DOHH2 (cell line): Measurements from ENCODE around the gene TGFB2.
A peak's percentile ranks its signal among the peaks of the same experiment; 100 is the strongest.

Experiments used
- H3F3A ChIP-seq: fragments of 200-600 bp; sonication (generic), shearing (Covaris generic); 2 replicates; pipeline ENCODE4 v1.6.0; 2016; ENCODE audit warnings: antibody characterized with exemption, mild to moderate bottlenecking; ENCODE audit not compliant: control insufficient read depth, insufficient read depth
- H3K27ac ChIP-seq: fragments of 200-600 bp; sonication (generic); 2 replicates; pipeline ENCODE4 v1.5.1; 2014; ENCODE audit warnings: low read depth, mild to moderate bottlenecking, low read length, moderate library complexity
- H3K27me3 ChIP-seq: fragments of 200-600 bp; sonication (generic); 2 replicates; pipeline ENCODE4 v1.6.1; 2014; ENCODE audit warnings: mild to moderate bottlenecking, low read length, mixed read lengths; ENCODE audit not compliant: control insufficient read depth
- H3K36me3 ChIP-seq: fragments of 200-600 bp; sonication (generic); 2 replicates; pipeline ENCODE4 v1.6.1; 2014; ENCODE audit warnings: mild to moderate bottlenecking, low read length, moderate library complexity, mixed read lengths; ENCODE audit not compliant: control insufficient read depth
- H3K4me1 ChIP-seq: fragments of 200-600 bp; sonication (generic); 2 replicates; pipeline ENCODE4 v1.6.1; 2014; ENCODE audit warnings: mild to moderate bottlenecking, low read length, mixed read lengths; ENCODE audit not compliant: control insufficient read depth
- H3K4me2 ChIP-seq: fragments of 200-600 bp; sonication (generic); 2 replicates; pipeline ENCODE4 v1.6.0; 2014; ENCODE audit warnings: mild to moderate bottlenecking, low read length, moderate library complexity
- H3K4me3 ChIP-seq: fragments of 200-600 bp; sonication (generic); 2 replicates; pipeline ENCODE4 v1.5.1; 2014; ENCODE audit warnings: mild to moderate bottlenecking, low read length, mixed read lengths
- H3K79me2 ChIP-seq: fragments of 200-600 bp; sonication (generic); 2 replicates; pipeline ENCODE4 v1.6.1; 2014; ENCODE audit warnings: mild to moderate bottlenecking, low read length, mixed read lengths; ENCODE audit not compliant: control insufficient read depth
- H3K9me2 ChIP-seq: fragments of 200-600 bp; sonication (generic); replicated peaks from 2 replicates; pipeline ENCODE4 v1.6.1; 2014; ENCODE audit warnings: mild to moderate bottlenecking, low read length, mixed read lengths; ENCODE audit not compliant: control insufficient read depth
- H3K9me3 ChIP-seq: fragments of 200-600 bp; sonication (generic); 2 replicates; pipeline ENCODE4 v1.6.1; 2014; ENCODE audit warnings: antibody characterized with exemption, low read length, mixed read lengths; ENCODE audit not compliant: control insufficient read depth, insufficient read depth
- H4K20me1 ChIP-seq: fragments of 200-600 bp; sonication (generic); 2 replicates; pipeline ENCODE4 v1.6.0; 2014; ENCODE audit warnings: low read depth, mild to moderate bottlenecking, antibody characterized with exemption, low read length, moderate library complexity; ENCODE audit not compliant: control insufficient read depth, insufficient read depth
- EZH2phosphoT487 ChIP-seq: fragments of 200-600 bp; sonication (generic); IDR thresholded peaks from 2 replicates; pipeline ENCODE4 v1.6.1; 2017; ENCODE audit warnings: borderline replicate concordance, mild to moderate bottlenecking, antibody characterized with exemption, low read length, moderate library complexity, mixed read lengths
- TF ChIP-seq, protein P1 (sequence below): fragments of 200-600 bp; sonication (generic); IDR thresholded peaks from one replicate; pipeline ENCODE4 v1.5.1; 2014; ENCODE audit warnings: antibody characterized with exemption, mild to moderate bottlenecking, low read depth, low read length; ENCODE audit not compliant: poor library complexity, severe bottlenecking

TGFB2 gene

GRCh38 chr1:218344814-218345672, at the start of gene TGFB2:
TSS of gene TGFB2 (plus strand) at chr1:218345336. CDS start at chr1:218346702, 1,366 bp downstream.
- Histone ChIP-seq H3K27me3 (peaks cover 56% of the 10 kb centered on the region), H3K27ac (no peak within 1 kb of the TSS), H3K4me1 (peaks cover 33% of the 10 kb centered on the region)

GRCh38 chr1:218296162-218296561, 49.0 kb upstream of the TGFB2 start:
- peaks cover 8% of the 10 kb centered on the region; the same call in 1 of the 2 replicates for H4K20me1 ChIP-seq
- no peaks in the 10 kb centered on the region for H3K4me1 ChIP-seq
- no peak overlapping the region for H3K4me2 ChIP-seq
- no peak overlapping the region for H3K27ac ChIP-seq
- no peaks in the 10 kb centered on the region for H3K9me3 ChIP-seq
- no peak overlapping the region for H3K4me3 ChIP-seq
- 0 out of 2 replicates have a peak, but pooled peaks cover 2% of the 10 kb centered on the region for H3F3A ChIP-seq
- peaks cover 97% of the 10 kb centered on the region for H3K79me2 ChIP-seq
- TF ChIP-seq, protein P1, sequence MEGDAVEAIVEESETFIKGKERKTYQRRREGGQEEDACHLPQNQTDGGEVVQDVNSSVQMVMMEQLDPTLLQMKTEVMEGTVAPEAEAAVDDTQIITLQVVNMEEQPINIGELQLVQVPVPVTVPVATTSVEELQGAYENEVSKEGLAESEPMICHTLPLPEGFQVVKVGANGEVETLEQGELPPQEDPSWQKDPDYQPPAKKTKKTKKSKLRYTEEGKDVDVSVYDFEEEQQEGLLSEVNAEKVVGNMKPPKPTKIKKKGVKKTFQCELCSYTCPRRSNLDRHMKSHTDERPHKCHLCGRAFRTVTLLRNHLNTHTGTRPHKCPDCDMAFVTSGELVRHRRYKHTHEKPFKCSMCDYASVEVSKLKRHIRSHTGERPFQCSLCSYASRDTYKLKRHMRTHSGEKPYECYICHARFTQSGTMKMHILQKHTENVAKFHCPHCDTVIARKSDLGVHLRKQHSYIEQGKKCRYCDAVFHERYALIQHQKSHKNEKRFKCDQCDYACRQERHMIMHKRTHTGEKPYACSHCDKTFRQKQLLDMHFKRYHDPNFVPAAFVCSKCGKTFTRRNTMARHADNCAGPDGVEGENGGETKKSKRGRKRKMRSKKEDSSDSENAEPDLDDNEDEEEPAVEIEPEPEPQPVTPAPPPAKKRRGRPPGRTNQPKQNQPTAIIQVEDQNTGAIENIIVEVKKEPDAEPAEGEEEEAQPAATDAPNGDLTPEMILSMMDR: no peak
- no peak for TF ChIP-seq EZH2phosphoT487
- H3K36me3 ChIP-seq: peaks cover 28% of the 10 kb centered on the region
- no peaks in the 10 kb centered on the region for H3K27me3 ChIP-seq
- H3K9me2 ChIP-seq: no peaks in the 10 kb centered on the region

More at GRCh38 chr1:218344814-218345672, at the start of gene TGFB2:
- H3K4me3 ChIP-seq: peak within 1 kb of the TSS; percentile 76
- H3K79me2 ChIP-seq: no peaks in the 10 kb centered on the region
- TF ChIP-seq, protein P1: no peak
- TF ChIP-seq EZH2phosphoT487: no peak
- H3K4me2 ChIP-seq: peak within 1 kb of the TSS; percentile 93
- no peaks in the 10 kb centered on the region for H4K20me1 ChIP-seq
- no peaks in the 10 kb centered on the region for H3K9me2 ChIP-seq
- H3K36me3 ChIP-seq: no peaks in the 10 kb centered on the region
- 0 out of 2 replicates have a peak, but pooled peaks cover 3% of the 10 kb centered on the region for H3F3A ChIP-seq
- H3K9me3 ChIP-seq: no peaks in the 10 kb centered on the region

- Histone ChIP-seq H3K4me2 (no peak overlapping the region), H3K27me3 (no peaks in the 10 kb centered on the region), H3K4me1 (no peaks in the 10 kb centered on the region), H3K9me3 (no peaks in the 10 kb centered on the region), H3K4me3 (no peak overlapping the region), H4K20me1 (peaks cover 10% of the 10 kb centered on the region; the same call in 1 of the 2 replicates), H3K27ac (no peak overlapping the region), H3K36me3 (peaks cover 39% of the 10 kb centered on the region), H3K79me2 (peaks cover 96% of the 10 kb centered on the region), H3F3A (0 out of 2 replicates have a peak, but pooled peaks cover 2% of the 10 kb centered on the region), H3K9me2 (no peaks in the 10 kb centered on the region)
- TF ChIP-seq, protein P1: no peak
- TF ChIP-seq EZH2phosphoT487: no peak
Observed at GRCh38 chr1:218297461-218297860, 47.7 kb upstream of the TGFB2 start.
